Measurements from ENCODE around the gene SCN8A.
A peak's percentile ranks its signal among the peaks of the same experiment; 100 is the strongest.
"Not testable (repeated sequence)": the region's sequence is repeated elsewhere in the genome, so short reads cannot be mapped to it uniquely, and the experiment has no call there.

SCN8A gene

DNA sequence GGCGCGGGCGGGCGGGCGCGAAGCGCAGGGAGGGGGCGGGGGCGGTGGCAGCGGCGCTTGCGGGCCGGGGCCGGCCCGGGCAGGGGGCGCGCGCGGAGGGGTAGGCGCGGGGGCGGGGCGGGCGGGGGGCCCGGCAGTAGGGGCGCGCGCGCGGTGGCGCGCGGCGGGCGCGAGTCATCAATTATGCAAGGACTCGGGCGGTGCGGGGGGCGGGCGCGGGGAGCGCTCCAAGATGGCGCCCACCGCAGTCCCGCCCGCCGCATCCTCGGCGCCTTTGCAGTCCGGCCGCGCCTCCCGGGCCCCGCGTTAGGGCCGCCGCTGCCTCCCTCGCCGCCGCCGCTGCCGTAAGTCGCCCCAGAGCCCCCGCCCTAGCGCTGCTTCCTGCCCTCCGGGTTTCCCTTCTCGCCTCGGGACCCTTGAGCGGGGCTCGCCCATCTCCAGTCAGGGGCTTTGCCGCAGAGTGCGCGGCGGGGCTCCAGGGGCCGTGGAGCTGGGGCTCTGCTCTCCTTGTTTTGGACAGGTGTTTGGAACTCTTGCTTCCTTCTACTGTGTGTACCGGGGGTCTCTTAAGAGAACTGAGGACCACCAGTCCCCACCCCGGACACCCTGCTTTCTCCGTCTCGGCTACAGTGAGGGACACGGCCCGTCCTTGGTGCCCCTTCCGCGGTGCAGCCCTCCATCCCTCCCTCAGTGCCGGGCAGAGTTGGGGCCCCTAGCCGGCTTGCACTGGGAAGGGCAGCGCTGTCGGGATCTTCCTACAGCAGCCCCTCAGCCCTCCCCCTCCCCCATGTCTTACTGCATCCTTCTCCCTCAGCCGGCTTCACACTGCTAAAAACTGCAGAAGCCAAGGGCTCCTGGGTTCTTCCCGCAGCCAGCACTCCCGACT lies at the start of gene SCN8A:
TSS of gene SCN8A (plus strand) at position 218 of the 886 bp plus-strand sequence. CDS start 71,585 bp downstream, outside the sequence.
- peak; percentile 70 for DNase-seq (ENCODE audit: low spot score)

DNA sequence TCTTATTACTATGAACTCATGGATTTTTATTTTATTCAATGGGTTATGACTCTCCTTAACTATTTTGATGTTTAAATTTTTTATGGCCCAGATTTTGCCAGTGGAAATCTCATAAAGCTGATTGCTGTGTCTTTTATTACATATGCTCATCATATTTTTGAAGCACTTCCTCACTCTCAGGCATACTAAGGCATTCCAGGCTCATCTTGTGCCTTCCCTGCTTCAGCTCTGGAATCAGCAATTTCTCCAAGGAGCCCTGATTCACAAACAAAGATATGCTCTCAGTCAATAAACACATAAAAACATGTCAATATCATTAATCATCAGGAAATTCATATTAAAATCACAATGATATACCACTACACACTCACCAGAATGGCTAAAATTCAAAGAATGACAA lies 44.9 kb upstream of the SCN8A start:
- no peak for DNase-seq (ENCODE audit: low spot score)

DNA sequence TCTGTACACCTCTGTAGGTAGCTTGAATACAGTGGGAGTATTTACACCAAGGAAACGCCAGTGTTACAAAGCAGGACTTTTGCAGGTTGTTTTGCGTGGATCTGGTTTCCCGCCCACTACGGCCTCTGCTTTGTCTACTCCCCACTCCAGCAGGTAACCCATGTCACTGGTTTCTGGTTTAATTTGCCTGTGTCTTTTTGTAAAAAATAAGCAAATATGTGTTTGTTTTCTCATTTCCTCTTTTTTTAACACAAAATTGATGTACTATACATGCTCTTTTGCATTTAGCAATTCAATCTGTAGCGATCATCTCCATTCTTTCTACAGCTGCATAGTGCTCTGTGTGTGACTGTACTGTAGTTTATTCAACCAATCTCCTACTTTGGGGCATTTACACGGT lies 43.4 kb upstream of the SCN8A start:
- DNase-seq (ENCODE audit: low spot score), result no peak

DNA sequence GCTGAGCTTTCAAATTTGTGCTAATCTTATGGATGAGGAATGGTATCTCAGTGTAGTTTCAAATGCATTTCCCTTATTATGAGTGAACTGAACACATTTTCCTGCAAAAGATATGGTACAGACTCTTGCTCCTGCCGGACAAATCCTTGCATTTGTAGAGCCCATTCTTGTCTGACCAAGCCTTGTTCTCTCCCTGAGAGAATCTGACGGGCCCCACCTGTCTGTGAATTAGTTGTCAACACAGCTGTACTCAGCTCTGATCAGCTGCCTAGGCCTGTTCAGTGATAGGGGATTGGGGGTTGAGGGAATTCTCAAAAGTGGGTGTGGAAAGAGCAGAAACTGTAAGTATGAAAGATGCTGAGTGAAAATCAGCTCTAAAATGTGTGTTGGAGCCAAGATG lies 42.8 kb upstream of the SCN8A start:
- no peak for DNase-seq (ENCODE audit: low spot score)

DNA sequence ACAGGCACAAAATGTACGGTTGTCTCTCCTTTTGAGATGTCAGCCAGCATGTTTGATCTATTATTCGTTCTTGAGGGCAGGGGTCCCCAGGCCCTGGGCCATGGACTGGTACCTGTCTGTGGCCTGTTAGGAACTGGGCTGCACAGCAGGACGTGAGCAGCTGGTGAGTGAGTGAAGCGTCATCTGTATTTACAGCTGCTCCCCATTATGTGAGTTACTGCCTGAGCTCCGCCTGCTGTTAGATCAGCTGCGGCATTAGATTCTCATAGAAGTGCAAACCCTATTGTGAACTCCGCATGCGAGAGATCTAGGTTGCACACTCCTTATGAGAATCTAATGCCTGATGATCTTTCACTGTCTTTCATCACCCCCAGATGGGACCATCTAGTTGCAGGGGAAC lies 41.4 kb upstream of the SCN8A start:
- DNase-seq (ENCODE audit: low spot score), result no peak

DNA sequence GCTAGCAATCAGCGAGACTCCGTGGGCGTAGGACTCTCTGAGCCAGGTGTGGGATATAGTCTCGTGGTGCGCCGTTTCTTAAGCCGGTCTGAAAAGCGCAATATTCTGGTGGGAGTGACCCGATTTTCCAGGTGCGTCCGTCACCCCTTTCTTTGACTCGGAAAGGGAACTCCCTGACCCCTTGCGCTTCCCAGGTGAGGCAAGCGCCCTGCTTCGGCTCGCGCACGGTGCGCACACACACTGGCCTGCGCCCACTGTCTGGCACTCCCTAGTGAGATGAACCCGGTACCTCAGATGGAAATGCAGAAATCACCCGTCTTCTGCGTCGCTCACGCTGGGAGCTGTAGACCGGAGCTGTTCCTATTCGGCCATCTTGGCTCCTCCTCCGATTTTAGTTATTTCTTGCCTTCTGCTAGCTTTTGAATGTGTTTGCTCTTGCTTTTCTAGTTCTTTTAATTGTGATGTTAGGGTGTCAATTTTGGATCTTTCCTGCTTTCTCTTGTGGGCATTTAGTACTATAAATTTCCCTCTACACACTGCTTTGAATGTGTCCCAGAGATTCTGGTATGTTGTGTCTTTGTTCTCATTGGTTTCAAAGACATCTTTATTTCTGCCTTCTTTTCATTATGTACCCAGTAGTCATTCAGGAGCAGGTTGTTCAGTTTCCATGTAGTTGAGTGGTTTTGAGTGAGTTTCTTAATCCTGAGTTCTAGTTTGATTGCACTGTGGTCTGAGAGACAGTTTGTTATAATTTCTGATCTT lies 22.6 kb upstream of the SCN8A start:
- not testable (repeated sequence) for DNase-seq (ENCODE audit: low spot score)

DNA sequence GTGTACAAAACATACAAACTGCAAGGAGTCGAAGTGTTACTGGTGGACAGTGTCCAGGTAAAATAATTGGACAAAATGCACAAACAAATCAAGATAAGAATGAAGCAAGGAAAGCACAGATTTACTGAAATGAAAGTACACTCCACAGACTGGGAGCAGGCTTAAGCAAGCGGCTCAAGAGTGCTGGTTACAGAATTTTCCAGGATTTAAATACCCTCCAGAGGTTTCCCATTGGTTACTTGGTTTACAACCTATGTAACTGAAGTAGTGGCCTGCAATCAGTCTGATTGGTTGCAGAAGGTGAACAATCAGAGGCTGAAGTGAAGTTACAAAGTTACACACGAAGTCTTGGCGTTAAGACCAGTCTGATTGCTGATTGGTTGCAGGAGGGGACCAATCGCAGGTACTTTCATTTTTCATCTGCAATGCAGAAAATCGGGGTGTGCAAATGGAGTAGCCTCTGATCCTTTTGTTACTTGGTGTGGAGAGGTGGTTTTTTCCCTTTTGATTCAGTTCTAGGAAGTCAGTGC lies 11.6 kb upstream of the SCN8A start:
- DNase-seq (ENCODE audit: low spot score), result no peak

DNA sequence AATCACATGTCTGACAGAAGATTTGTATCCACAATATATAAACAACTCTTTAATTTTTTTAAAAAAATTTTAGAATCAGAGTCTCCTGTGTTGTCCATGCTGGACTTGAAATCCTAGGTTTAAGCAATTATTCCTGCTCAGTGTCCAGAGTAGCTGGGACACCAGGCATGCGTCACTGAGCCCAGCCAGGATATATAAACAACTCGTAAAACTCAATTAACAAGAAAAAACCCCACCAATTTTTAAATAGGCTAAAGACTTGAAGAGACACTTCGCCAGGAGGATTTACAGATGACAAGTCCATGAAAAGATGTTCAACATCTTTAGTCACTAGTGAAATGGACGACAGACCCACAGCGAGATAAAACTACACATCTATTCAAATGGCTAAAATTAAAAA lies 2.0 kb upstream of the SCN8A start:
- DNase-seq (ENCODE audit: low spot score), result no peak

DNA sequence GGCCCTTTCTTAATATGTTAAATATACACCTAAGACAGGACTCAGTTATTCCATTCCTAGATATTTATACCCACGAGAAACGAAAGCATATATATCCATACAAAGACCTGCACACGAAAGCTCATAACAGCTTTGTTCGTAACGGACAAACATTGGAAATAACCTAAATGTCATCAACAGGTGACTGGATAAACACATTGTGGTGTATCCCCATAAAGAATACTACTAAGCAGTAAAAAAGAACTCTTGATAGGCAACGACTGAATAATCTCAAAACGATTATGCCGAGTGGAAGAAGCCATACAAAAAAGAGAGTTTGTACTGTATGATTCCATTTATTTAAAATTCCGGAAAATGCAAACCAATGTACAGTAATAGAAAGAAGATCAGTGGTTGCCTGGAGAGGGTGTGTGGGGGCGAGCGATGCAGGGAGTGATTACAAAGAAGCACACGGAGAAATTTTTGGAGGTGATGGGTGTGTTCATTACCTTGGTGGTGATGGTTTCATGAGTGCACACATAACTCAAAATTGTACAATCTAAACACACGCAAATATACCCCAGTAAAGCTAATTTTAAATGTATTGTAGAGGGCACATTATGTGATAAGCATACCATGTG lies 1.4 kb upstream of the SCN8A start:
- no peak for DNase-seq (ENCODE audit: low spot score)

GRCh38 chr12:51590347-51591015 lies 552 bp upstream of the SCN8A start:
- DNase-seq (ENCODE audit: low spot score), result peak; percentile 70

GRCh38 chr12:51592034-51592705 lies 1.1 kb downstream of the SCN8A start:
- no peak for DNase-seq (ENCODE audit: low spot score)

GRCh38 chr12:51593021-51593420 lies 2.0 kb downstream of the SCN8A start:
- DNase-seq (ENCODE audit: low spot score), result no peak

GRCh38 chr12:51593539-51593938 lies 2.5 kb downstream of the SCN8A start:
- no peak for DNase-seq (ENCODE audit: low spot score)

DNA sequence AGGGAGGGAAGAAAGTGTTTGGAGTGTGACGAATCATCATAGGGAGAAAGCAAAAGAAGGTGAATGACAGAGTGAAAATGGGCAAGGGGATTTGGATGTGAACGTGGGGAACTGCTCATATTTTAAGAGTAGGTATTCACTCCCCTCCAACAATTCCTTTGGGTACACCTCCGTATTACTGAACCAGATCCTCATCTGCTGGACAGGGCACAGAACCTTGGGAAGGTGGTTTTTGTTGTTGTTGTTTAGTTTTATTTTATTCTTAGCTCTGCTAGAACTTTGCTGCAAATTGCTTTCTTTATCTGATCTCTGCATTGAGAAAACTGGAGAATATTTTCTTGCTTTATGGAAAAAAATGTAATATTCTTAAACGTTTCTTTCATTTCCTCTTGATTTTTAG lies 7.1 kb downstream of the SCN8A start:
- no peak for DNase-seq (ENCODE audit: low spot score)

GRCh38 chr12:51600721-51601120 lies 9.7 kb downstream of the SCN8A start:
- no peak for DNase-seq (ENCODE audit: low spot score)

GRCh38 chr12:51601241-51601640 lies 10.2 kb downstream of the SCN8A start:
- DNase-seq (ENCODE audit: low spot score), result no peak

- not testable (repeated sequence) for DNase-seq (ENCODE audit: low spot score)
Measured at GRCh38 chr12:51605896-51606295, 14.9 kb downstream of the SCN8A start.

- DNase-seq (ENCODE audit: low spot score), result not testable (repeated sequence)
Measured at GRCh38 chr12:51607197-51607596, 16.2 kb downstream of the SCN8A start.

DNA sequence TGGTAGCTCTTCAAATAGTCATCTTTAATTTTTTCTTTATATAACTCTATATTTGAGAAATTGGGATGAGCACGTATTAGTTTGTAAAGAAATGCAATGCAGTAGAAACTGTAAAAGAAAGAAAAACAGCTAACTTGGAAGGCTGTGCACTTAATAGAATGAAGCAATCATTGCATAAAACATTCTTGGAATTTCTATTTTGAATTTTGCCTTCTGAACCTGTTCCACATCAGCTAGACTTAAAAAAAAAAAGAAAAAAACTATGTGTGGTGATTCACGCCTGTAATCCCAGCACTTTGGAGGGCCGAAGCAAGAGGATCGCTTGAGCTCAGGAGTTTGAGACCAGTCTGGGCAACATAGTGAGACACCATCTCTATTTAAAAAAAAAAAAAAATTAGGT lies 29.4 kb downstream of the SCN8A start:
- no peak for DNase-seq (ENCODE audit: low spot score)

DNA sequence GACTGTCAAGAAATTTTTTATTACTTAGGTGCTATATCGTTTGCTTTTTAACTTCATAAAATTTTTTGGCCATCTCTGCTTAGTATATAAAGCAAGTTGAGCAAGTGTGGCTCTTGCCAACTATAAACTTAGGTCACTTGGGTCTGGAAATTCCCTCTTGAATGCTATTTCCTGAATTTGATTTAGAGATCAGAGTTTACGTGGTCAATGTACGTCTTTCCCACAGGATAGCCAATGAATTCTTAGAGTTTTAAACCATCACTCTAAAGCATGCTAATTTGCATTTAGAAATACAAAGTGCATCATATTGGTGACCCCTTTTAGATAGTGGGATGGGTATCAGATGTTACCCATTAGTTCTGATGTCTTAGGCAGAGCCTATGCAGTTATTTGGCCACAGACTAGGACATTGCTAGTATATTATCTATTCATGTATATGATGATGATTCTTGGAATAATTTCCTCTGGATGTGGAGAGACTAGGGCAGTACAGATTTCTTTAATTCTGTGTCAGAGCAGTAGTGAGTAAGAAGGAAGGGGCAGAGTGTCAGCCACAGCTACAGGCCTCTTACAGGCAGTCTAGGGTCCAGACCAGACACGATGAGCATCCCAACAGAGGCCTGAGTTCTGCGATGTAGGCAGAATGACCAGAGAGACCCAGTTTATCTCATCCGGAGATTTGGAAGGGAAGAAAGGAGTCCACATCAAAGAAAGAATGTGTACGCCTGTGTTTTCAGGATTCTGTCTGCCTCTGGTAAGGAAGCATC lies 30.3 kb downstream of the SCN8A start:
- no peak for DNase-seq (ENCODE audit: low spot score)

GRCh38 chr12:51622564-51622963 lies 31.5 kb downstream of the SCN8A start:
- DNase-seq (ENCODE audit: low spot score), result no peak
